ENCODE measurements around the gene LGALS8.
"Not testable (repeated sequence)": the region's sequence is repeated elsewhere in the genome, so short reads cannot be mapped to it uniquely, and the experiment has no call there.

LGALS8 gene

DNA sequence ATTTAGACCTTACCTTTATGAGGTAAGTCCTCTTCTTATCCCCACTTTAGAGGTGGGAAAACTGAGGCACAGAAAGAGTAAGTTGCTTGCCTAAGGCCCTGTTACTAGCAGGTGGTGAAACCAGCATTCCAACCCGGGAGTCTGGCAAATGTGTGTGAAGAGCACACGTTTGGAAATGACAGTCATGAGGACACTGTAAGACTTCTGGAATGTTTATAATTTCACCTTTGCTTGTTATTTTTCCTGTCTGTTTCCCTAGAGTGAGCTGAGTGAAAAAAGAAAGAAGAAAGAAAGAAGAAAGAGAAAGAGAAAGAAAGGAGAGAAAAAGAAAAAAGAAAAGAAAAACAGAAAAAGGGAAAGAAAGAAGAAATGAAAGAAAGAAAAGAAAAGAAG lies 21.2 kb upstream of the LGALS8 start:
- TF ChIP-seq ZFX (IDR thresholded peaks at IDR 0.05) = no peak
- TF ChIP-seq, protein P1, sequence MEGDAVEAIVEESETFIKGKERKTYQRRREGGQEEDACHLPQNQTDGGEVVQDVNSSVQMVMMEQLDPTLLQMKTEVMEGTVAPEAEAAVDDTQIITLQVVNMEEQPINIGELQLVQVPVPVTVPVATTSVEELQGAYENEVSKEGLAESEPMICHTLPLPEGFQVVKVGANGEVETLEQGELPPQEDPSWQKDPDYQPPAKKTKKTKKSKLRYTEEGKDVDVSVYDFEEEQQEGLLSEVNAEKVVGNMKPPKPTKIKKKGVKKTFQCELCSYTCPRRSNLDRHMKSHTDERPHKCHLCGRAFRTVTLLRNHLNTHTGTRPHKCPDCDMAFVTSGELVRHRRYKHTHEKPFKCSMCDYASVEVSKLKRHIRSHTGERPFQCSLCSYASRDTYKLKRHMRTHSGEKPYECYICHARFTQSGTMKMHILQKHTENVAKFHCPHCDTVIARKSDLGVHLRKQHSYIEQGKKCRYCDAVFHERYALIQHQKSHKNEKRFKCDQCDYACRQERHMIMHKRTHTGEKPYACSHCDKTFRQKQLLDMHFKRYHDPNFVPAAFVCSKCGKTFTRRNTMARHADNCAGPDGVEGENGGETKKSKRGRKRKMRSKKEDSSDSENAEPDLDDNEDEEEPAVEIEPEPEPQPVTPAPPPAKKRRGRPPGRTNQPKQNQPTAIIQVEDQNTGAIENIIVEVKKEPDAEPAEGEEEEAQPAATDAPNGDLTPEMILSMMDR (conservative IDR thresholded peaks at IDR 0.05) = no peak
- H3K27ac ChIP-seq = no peak overlapping the region

DNA sequence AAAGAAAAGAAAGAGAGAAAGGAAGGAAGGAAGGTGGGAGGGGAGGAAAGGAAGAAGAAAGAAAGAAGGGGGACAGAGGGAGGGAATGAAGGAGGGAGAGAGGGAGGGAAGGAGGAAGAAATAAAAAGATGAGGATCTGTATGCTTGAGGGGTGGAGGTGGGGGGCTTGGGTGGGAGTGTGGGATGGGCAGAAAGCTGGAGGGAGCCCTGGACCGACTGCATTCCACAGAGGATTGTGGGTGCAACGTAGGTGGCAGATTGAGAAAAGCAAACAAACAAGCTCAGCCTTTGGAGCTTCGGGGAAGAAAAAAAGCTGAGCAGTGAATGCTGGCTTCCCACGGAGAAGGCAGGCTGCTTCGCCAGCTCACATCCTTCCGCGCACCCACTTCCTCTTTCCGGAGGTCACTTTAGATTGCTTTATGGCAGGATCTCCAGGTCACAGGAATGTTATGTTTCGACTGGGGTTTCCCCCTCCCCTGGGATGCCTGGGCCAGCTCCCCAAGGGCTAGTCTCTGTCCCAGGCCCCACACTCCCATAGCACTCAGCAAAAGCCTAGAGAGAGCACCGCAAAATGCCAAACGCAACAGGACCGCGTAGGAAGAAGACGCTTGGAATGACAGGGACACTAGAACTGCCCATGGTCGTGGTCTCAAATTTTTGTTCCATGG lies 20.7 kb upstream of the LGALS8 start:
- H3K27ac ChIP-seq = no peak overlapping the region
- TF ChIP-seq ZFX (IDR thresholded peaks at IDR 0.05) = no peak
- TF ChIP-seq, protein P1 (conservative IDR thresholded peaks at IDR 0.05) = no peak

DNA sequence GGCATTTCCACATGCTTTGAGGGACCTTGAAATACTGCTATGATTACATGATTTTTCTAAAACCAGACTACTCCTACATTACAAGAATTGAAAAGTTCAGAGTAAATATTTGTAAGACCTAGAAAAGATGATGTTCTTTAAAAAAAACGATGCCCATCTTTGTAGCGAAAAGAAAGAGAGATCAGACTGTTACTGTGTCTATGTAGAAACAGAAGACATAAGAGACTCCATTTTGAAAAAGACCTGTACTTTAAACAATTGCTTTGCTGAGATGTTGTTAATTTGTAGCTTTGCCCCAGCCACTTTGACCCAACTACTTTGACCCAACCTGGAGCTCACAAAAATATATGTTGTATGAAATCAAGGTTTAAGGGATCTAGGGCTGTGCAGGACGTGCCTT lies 19.4 kb upstream of the LGALS8 start:
- not testable (repeated sequence) for H3K27ac ChIP-seq

GRCh38 chr1:236507022-236507700 lies 16.6 kb upstream of the LGALS8 start:
- no peak for TF ChIP-seq ZFX (IDR thresholded peaks at IDR 0.05)
- TF ChIP-seq, protein P1 (conservative IDR thresholded peaks at IDR 0.05) = no peak

DNA sequence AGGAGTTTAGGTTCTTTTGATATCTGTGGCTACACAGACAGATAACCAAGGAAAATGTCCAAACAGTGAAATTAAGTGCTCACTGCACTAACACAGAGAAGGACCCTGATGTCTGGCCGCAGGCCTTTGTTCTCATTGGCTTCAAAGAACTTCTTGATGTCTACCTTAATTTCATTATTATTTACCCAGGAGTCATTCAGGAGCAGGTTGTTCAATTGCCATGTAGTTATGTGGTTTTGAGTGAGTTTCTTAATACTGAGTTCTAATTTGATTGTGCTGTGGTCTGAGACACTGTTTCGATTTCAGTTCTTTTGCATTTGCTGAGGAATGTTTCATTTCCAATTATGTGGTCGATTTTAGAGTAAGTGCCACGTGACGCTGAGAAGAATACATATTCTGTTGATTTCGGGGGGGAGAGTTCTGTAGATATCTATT lies 15.2 kb upstream of the LGALS8 start:
- H3K27ac ChIP-seq = no peak overlapping the region
- no peak for TF ChIP-seq ZFX (IDR thresholded peaks at IDR 0.05)
- TF ChIP-seq, protein P1 (conservative IDR thresholded peaks at IDR 0.05) = no peak

More at GRCh38 chr1:236507022-236507700, 16.6 kb upstream of the LGALS8 start:
- H3K27ac ChIP-seq = peak overlapping the region; percentile 35

GRCh38 chr1:236509203-236509602 lies 14.6 kb upstream of the LGALS8 start:
- no peak overlapping the region for H3K27ac ChIP-seq
- no peak for TF ChIP-seq ZFX (IDR thresholded peaks at IDR 0.05)
- TF ChIP-seq, protein P1 (conservative IDR thresholded peaks at IDR 0.05) = no peak

DNA sequence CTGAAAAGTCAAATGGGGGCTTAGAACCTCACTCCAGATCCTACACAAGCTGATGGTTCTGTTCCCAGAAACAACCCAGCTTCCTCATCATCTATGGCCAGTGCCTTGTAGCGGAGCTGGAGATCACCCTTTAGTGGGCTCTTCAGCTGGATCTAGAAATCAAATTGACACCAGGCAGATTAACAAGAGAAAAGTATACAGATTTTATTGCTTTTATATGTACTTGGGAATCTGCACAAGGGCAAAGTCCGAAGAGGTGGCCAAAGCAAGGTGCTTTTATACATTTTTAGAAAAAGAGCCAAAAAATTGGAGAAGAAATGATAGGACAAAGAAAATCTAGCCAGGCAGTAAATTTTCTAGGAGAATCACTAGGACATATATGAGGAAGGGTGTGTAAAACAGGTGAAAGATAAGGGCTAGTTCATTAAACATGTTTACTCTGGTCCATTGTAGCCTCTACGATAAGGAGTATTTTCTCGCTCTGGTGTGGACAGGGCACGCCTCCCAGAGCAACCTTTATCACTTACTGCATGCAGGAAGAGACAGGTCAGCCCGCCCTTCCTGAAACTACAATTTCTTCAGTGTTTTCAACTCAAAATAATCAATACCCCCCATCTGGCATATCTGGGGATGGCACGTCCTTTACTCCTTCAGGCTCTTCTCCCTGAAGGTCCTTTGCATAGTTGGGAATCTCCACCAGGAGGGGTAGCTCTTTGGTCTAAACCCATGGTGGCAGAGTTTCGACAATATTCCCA lies 14.0 kb upstream of the LGALS8 start:
- no peak overlapping the region for H3K27ac ChIP-seq
- TF ChIP-seq ZFX (IDR thresholded peaks at IDR 0.05) = no peak
- TF ChIP-seq, protein P1 (conservative IDR thresholded peaks at IDR 0.05) = no peak
